Measurements from ENCODE around the gene ZCCHC10.

DNA sequence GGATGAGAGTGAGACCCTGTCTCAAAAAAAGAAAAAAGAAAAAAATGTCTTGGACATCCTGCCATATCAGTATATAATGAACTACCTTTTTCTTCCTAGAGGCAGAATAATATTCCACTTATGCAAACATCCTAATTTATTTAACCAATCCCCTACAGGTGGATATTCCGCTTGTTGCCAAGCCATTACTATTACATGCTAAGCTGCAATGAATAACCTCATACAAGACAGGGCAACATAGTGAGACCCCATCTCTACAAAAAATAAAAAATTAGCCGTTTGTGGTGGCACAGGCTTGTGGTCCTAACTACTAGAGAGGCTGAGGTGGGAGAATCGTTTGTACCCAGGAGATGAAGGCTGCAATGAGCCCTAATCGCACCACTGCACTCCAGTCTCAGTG is 61.2 kb downstream of the ZCCHC10 start:
- TF ChIP-seq POLR2A (IDR thresholded peaks at IDR 0.05; ENCODE audit: low read depth, low read length) (no peak), BHLHE40 (IDR thresholded peaks at IDR 0.05; ENCODE audit: low read depth, low read length) (no peak), MAFK (IDR thresholded peaks at IDR 0.05; ENCODE audit: low read depth, low read length) (no peak), SMC3 (IDR thresholded peaks at IDR 0.05; ENCODE audit: low read depth, low read length) (no peak), RAD21 (IDR thresholded peaks at IDR 0.05; ENCODE audit: low read length) (no peak), CEBPB (IDR thresholded peaks at IDR 0.05; ENCODE audit: low read depth, low read length) (no peak), CHD1 (IDR thresholded peaks at IDR 0.05; ENCODE audit: low read depth, low read length) (no peak), MAZ (IDR thresholded peaks at IDR 0.05; ENCODE audit: borderline replicate concordance, low read depth, low read length) (no peak), MXI1 (IDR thresholded peaks at IDR 0.05; ENCODE audit: borderline replicate concordance, low read depth, low read length) (no peak), RFX5 (IDR thresholded peaks at IDR 0.05; ENCODE audit: low read depth, low read length) (no peak), NFE2L2 (IDR thresholded peaks at IDR 0.05; ENCODE audit: low read depth, low read length) (no peak)
- TF ChIP-seq, protein P1, sequence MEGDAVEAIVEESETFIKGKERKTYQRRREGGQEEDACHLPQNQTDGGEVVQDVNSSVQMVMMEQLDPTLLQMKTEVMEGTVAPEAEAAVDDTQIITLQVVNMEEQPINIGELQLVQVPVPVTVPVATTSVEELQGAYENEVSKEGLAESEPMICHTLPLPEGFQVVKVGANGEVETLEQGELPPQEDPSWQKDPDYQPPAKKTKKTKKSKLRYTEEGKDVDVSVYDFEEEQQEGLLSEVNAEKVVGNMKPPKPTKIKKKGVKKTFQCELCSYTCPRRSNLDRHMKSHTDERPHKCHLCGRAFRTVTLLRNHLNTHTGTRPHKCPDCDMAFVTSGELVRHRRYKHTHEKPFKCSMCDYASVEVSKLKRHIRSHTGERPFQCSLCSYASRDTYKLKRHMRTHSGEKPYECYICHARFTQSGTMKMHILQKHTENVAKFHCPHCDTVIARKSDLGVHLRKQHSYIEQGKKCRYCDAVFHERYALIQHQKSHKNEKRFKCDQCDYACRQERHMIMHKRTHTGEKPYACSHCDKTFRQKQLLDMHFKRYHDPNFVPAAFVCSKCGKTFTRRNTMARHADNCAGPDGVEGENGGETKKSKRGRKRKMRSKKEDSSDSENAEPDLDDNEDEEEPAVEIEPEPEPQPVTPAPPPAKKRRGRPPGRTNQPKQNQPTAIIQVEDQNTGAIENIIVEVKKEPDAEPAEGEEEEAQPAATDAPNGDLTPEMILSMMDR (conservative IDR thresholded peaks at IDR 0.05; ENCODE audit: low read depth, low read length), result no peak
- TF ChIP-seq, protein P2, sequence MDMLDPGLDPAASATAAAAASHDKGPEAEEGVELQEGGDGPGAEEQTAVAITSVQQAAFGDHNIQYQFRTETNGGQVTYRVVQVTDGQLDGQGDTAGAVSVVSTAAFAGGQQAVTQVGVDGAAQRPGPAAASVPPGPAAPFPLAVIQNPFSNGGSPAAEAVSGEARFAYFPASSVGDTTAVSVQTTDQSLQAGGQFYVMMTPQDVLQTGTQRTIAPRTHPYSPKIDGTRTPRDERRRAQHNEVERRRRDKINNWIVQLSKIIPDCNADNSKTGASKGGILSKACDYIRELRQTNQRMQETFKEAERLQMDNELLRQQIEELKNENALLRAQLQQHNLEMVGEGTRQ (IDR thresholded peaks at IDR 0.05; ENCODE audit: low read depth, low read length), result no peak
